ENCODE measurements around the gene SOCS1. TPM values are rescaled to one million over a fixed set of nuclear protein-coding genes. Genes with fewer than 3 reads are reported as not detected.
A peak's percentile ranks its signal among the peaks of the same experiment; 100 is the strongest.

SOCS1 gene
- total and polyA plus RNA-seq, 4 donors: 13.8 to 39.7 (median 23.6) TPM

DNA sequence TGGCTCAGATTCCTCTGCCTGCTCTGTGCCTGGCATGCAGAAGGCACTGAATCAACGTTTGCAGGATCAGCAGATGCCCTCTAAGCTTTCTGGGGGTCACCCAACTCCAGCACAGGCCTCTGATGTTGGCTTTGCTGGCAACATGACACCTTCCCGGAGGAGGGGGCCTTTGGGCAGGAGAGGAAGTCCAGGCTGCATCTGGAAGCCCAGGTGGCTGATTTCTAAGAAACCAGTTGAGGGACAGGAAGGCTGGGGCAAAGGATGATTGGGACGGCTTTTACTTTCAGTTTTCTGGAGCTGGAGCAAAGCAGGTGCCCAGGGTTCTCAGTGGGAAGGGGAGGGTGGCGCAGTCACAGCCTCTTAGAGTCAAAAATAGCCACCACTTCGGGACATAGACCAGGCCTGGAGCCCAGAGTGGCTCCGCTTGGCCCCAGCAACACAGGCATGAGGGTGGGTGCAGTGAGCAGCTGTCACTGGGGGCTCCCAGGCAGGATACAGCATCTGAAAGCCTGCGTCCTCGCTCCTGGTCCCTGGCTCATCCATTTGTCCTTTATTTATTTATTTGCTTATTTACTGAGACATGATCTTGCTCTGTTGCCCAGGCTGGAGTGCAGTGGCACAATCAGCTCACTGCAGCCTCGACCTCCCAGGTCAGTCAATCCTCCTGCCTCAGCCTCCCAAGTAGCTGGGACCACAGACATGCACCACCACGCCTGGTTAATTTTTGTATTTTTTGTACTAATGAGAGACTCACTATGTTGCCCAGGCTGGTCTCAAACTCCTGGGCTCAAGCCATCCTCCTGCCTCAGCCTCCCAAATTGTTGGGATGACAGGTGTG is 15.1 kb downstream of the SOCS1 start:
- Histone ChIP-seq H3K4me1 (ENCODE audit: control insufficient read depth in 5 of 5, insufficient read depth in 5 of 5, low read length in 5 of 5) (peaks cover 0 to 4% (median 0%) of the 10 kb centered on the region in 5 donors), H3K4me3 (no peak overlapping the region), H3K27ac (ENCODE audit: low read depth in 1 of 2, low read length in 1 of 2) (peak overlapping the region in 1 of 2 donors; percentile 67), H3K27me3 (ENCODE audit: control insufficient read depth in 3 of 3, insufficient read depth in 3 of 3, low read length in 2 of 3) (no peaks in the 10 kb centered on the region), H3K9me3 (ENCODE audit: control insufficient read depth in 4 of 4, insufficient read depth in 3 of 4, low read length in 3 of 4) (no peaks in the 10 kb centered on the region), H3K36me3 (ENCODE audit: control insufficient read depth in 4 of 4, insufficient read depth in 4 of 4, low read length in 4 of 4) (no peaks in the 10 kb centered on the region), H3K9ac (ENCODE audit: insufficient read depth in 1 of 2, low read length in 2 of 2) (no peak overlapping the region)
- ATAC-seq (ENCODE audit: insufficient read depth, low FRiP score) (no peak), DNase-seq (no peak)
- TF ChIP-seq, protein P1, sequence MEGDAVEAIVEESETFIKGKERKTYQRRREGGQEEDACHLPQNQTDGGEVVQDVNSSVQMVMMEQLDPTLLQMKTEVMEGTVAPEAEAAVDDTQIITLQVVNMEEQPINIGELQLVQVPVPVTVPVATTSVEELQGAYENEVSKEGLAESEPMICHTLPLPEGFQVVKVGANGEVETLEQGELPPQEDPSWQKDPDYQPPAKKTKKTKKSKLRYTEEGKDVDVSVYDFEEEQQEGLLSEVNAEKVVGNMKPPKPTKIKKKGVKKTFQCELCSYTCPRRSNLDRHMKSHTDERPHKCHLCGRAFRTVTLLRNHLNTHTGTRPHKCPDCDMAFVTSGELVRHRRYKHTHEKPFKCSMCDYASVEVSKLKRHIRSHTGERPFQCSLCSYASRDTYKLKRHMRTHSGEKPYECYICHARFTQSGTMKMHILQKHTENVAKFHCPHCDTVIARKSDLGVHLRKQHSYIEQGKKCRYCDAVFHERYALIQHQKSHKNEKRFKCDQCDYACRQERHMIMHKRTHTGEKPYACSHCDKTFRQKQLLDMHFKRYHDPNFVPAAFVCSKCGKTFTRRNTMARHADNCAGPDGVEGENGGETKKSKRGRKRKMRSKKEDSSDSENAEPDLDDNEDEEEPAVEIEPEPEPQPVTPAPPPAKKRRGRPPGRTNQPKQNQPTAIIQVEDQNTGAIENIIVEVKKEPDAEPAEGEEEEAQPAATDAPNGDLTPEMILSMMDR (IDR thresholded peaks at IDR 0.05; ENCODE audit: control extremely low read depth, extremely low read depth): no peak
- WGBS, 2 donors: 53 to 66% methylated on average over 10 of the region's 10 CpGs

DNA sequence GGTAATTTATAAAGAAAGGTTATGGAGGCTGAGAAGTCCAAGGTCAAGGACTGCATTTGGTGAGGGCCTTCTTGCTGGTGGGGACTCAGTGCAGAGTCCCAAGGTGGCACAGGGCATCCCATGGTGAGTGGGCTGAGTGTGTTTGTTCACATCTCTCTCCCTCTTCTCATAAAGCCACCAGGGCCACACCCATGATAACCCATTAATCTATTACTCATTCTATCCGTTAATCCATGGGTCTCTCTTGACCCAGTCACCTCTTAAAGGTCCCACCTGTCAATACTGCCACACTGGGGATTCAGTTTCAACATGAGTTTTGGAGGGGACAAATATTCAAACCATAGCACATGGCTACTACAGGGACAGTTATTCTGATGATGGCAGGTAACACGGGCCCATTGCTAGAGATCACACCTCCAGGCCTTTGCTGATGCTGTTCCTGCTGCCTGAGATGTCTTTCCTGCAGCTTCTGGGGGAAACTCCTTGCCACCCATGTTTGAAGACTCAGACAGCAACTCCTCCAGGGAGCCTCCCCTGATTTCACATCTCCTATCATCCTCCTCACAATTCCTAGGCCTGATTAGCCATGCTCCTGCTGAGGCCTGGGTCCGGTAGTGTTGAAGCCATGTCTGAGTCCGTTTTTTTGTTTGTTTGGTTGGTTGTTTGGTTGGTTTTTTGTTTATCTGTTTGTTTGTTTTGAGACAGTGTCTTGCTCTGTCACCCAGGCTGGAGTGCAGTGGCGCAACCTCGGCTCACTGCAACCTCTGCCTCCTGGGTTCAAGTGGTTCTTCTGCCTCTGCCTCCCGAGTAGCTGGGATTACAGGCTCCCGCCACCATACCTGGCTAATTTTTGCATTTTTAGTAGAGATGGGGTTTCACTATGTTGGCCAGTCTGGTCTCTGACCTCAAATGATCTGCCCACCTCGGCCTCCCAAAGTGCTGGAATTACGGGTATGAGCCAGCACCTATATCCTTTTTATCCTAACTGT is 16.1 kb downstream of the SOCS1 start:
- TF ChIP-seq, protein P1 (IDR thresholded peaks at IDR 0.05; ENCODE audit: control extremely low read depth, extremely low read depth): no peak
- ATAC-seq (ENCODE audit: insufficient read depth, low FRiP score): no peak
- WGBS, 2 donors: 83 to 87% methylated on average over 10 of the region's 10 CpGs

DNA sequence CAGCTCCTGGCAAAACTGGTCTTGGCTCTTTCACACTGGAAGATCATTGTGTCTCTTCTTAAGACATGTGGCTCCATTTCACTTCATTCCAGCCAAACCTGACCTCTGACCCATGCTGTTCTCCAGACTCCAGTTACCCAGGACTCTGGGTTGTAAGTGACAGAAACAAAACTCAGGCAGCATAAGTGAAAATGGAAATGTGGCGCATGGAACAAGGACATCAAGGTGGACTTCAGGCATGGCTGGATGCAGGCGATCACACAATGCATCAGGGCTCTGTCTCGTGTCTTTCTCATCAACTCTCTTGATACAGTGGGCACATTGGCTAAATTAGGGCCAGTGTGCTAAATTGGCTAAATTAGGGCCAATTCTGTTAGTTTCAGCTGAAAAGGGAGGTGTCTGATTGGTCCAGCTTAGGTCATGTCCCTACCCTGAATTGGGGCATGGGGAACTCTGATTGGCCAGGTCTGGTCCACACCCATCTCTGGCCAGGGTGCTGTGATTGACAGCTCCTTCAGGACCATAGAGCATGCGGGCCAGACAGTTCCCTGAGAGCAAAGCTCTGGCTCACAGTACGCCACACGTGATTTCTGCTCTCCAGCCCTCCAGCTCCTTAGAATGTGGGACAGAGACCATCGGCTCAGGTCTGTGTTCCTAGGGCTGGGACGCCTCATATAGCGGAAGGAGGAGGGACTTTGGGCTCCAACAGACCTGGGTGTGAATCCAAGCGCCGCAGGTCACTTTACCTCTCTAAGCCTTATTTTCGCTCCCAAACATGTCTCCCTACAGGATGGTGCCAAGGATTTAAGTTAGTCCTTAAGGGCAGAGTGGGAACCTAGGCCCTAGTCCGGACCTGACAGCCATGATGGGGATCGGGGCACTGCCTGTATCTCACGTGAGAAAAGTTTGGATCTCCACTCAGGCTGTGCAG is 17.5 kb downstream of the SOCS1 start:
- Histone ChIP-seq H3K27me3 (ENCODE audit: control insufficient read depth in 3 of 3, insufficient read depth in 3 of 3, low read length in 2 of 3) (no peaks in the 10 kb centered on the region), H3K9me3 (ENCODE audit: control insufficient read depth in 4 of 4, insufficient read depth in 3 of 4, low read length in 3 of 4) (no peaks in the 10 kb centered on the region), H3K27ac (ENCODE audit: low read depth in 1 of 2, low read length in 1 of 2) (no peak overlapping the region), H3K4me1 (ENCODE audit: control insufficient read depth in 5 of 5, insufficient read depth in 5 of 5, low read length in 5 of 5) (peaks cover 0 to 7% (median 0%) of the 10 kb centered on the region in 5 donors), H3K36me3 (ENCODE audit: control insufficient read depth in 4 of 4, insufficient read depth in 4 of 4, low read length in 4 of 4) (no peaks in the 10 kb centered on the region), H3K9ac (ENCODE audit: insufficient read depth in 1 of 2, low read length in 2 of 2) (no peak overlapping the region), H3K4me3 (no peak overlapping the region)
- ATAC-seq (ENCODE audit: insufficient read depth, low FRiP score) (no peak), DNase-seq (no peak)
- WGBS, 2 donors: 97 to 98% methylated on average over 15 of the region's 15 CpGs
- TF ChIP-seq, protein P1 (IDR thresholded peaks at IDR 0.05; ENCODE audit: control extremely low read depth, extremely low read depth): no peak

More for the DNA sequence above, 16.1 kb downstream of the SOCS1 start:
- no peak for DNase-seq
- H3K36me3 ChIP-seq (ENCODE audit: control insufficient read depth in 4 of 4, insufficient read depth in 4 of 4, low read length in 4 of 4): no peaks in the 10 kb centered on the region
- H3K27ac ChIP-seq (ENCODE audit: low read depth in 1 of 2, low read length in 1 of 2): peak overlapping the region in 1 of 2 donors; percentile 67
- no peak overlapping the region for H3K4me3 ChIP-seq
- H3K9ac ChIP-seq (ENCODE audit: insufficient read depth in 1 of 2, low read length in 2 of 2): no peak overlapping the region
- no peaks in the 10 kb centered on the region for H3K27me3 ChIP-seq (ENCODE audit: control insufficient read depth in 3 of 3, insufficient read depth in 3 of 3, low read length in 2 of 3)
- H3K4me1 ChIP-seq (ENCODE audit: control insufficient read depth in 5 of 5, insufficient read depth in 5 of 5, low read length in 5 of 5): peaks cover 0 to 7% (median 0%) of the 10 kb centered on the region in 5 donors
- H3K9me3 ChIP-seq (ENCODE audit: control insufficient read depth in 4 of 4, insufficient read depth in 3 of 4, low read length in 3 of 4): no peaks in the 10 kb centered on the region
